Smooth muscle cell (in vitro differentiated cells): ENCODE results near the gene PCNA. TPM values are rescaled to one million over a fixed set of nuclear protein-coding genes. Genes with fewer than 3 reads are reported as not detected.

Experiments
- DNase-seq: peaks from one replicate; lab custom pipeline; 2025; ENCODE audit not compliant: unreplicated experiment; lab: John Stamatoyannopoulos, UW
- H2AFZ ChIP-seq: fragments of 200-600 bp; sonication (generic); 2 replicates; pipeline ENCODE4 v1.6.0; 2016; ENCODE audit warnings: antibody characterized with exemption, low read depth, mild to moderate bottlenecking
- H3F3A ChIP-seq: fragments of 200-600 bp; sonication (generic); 2 replicates; pipeline ENCODE4 v1.6.0; 2017; ENCODE audit warnings: antibody characterized with exemption, low read depth
- H3K27ac ChIP-seq: fragments of 200-600 bp; sonication (generic); 2 replicates; pipeline ENCODE4 v1.5.1; 2016; ENCODE audit warnings: low read depth, mild to moderate bottlenecking
- H3K27me3 ChIP-seq: fragments of 200-600 bp; sonication (generic); 2 replicates; pipeline ENCODE4 v1.6.1; 2016; ENCODE audit warnings: low read depth, mild to moderate bottlenecking
- H3K36me3 ChIP-seq: fragments of 200-600 bp; sonication (generic); 2 replicates; pipeline ENCODE4 v1.5.1; 2016; ENCODE audit warnings: low read depth
- H3K4me1 ChIP-seq: fragments of 200-600 bp; sonication (generic); 2 replicates; pipeline ENCODE4 v1.5.1; 2016; ENCODE audit warnings: low read depth
- H3K4me2 ChIP-seq: fragments of 200-600 bp; sonication (generic); 2 replicates; pipeline ENCODE4 v1.6.0; 2016; ENCODE audit warnings: mild to moderate bottlenecking
- H3K4me3 ChIP-seq: fragments of 200-600 bp; sonication (generic); 2 replicates; pipeline ENCODE4 v1.5.1; 2016; ENCODE audit warnings: mild to moderate bottlenecking
- H3K79me2 ChIP-seq: fragments of 200-600 bp; sonication (generic); 2 replicates; pipeline ENCODE4 v1.6.0; 2016; ENCODE audit warnings: low read depth, mild to moderate bottlenecking
- H3K9ac ChIP-seq: fragments of 200-600 bp; sonication (generic); 2 replicates; pipeline ENCODE4 v1.6.0; 2016; ENCODE audit warnings: low read depth
- H3K9me3 ChIP-seq: fragments of 200-600 bp; sonication (generic); replicated peaks from 2 replicates; pipeline ENCODE4 v1.5.1; 2016; ENCODE audit warnings: low read depth
- H4K20me1 ChIP-seq: fragments of 200-600 bp; sonication (generic); 2 replicates; pipeline ENCODE4 v1.6.0; 2016; ENCODE audit warnings: low read depth
- CTCF ChIP-seq: fragments of 200-600 bp; sonication (generic); IDR thresholded peaks from 2 replicates; pipeline ENCODE4 v1.5.1; 2017; ENCODE audit warnings: borderline replicate concordance, mild to moderate bottlenecking, antibody characterized with exemption; ENCODE audit not compliant: insufficient read depth, poor library complexity, severe bottlenecking
- WGBS: methylation state at CpG from one replicate; pipeline ENCODE4 v1.1.7; 2016; ENCODE audit warnings: low lambda C conversion rate; 5-methylcytosine and 5-hydroxymethylcytosine counted together
- polyA plus RNA-seq: library from polyadenylated mRNA; unstranded; fragments of >200 nt; fragmentation: Nextera tagmentation; extraction: Ambion mirVana; gene quantifications from 2 replicates; pipeline ENCODE4 v1.2.1, GENCODE V29; 2016
- total RNA-seq: library from RNA; depleted of rRNA; stranded (reverse); fragments of >200 nt; gene quantifications from 2 replicates; pipeline ENCODE4 v1.2.3, GENCODE V29; 2014

PCNA gene
- total and polyA plus RNA-seq, 2 experiments from 2014 or later: 78.7 to 178 TPM

- Histone ChIP-seq H4K20me1 (peaks cover 83% of the 10 kb centered on the region), H3K4me2 (no peak overlapping the region), H3K9me3 (no peaks in the 10 kb centered on the region)
Observed at GRCh38 chr20:5161536-5162164, 41.9 kb upstream of the PCNA start.

DNA sequence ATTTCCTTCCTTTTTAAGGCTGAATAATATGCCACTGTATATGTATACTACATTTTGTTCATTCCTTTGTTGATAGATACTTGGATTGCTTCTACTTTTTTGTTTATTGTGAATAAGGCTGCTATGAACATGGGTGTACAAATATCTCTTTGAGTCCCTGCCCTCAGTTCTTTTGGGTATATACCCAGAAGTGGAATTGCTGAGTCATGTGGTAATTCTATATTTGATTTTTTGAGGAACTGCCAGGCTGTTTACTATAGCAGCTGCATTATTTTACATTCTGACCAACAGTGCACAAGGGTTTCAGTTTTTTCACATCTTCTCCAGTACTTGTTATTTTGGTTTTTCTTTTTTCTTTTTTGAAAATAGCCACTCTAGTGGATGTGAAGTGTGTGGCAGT is 41.1 kb upstream of the PCNA start:
- no peak overlapping the region for H3K27ac ChIP-seq
- peaks cover 83% of the 10 kb centered on the region for H4K20me1 ChIP-seq
- no peak for TF ChIP-seq CTCF
- no peak overlapping the region for H3K4me2 ChIP-seq
- peaks cover 1% of the 10 kb centered on the region for H3K4me1 ChIP-seq
- H3K9me3 ChIP-seq: no peaks in the 10 kb centered on the region
- peaks cover 50% of the 10 kb centered on the region for H3K79me2 ChIP-seq
- H3K36me3 ChIP-seq: no peaks in the 10 kb centered on the region
- no peak overlapping the region for H3K9ac ChIP-seq
- no peaks in the 10 kb centered on the region for H3F3A ChIP-seq
- no peak for DNase-seq
- no peaks in the 10 kb centered on the region for H3K27me3 ChIP-seq
- no peak overlapping the region for H2AFZ ChIP-seq
- H3K4me3 ChIP-seq: no peak overlapping the region

More at GRCh38 chr20:5161536-5162164, 41.9 kb upstream of the PCNA start:
- no peak overlapping the region for H3K27ac ChIP-seq
- no peak overlapping the region for H2AFZ ChIP-seq
- no peaks in the 10 kb centered on the region for H3K4me1 ChIP-seq
- 97% methylated on average over 6 of the region's 6 CpGs for WGBS
- H3F3A ChIP-seq: no peaks in the 10 kb centered on the region
- no peak for DNase-seq
- no peak overlapping the region for H3K4me3 ChIP-seq
- H3K36me3 ChIP-seq: no peaks in the 10 kb centered on the region
- H3K27me3 ChIP-seq: no peaks in the 10 kb centered on the region
- TF ChIP-seq CTCF: no peak
- H3K79me2 ChIP-seq: peaks cover 46% of the 10 kb centered on the region
- no peak overlapping the region for H3K9ac ChIP-seq

- H3K36me3 ChIP-seq: no peaks in the 10 kb centered on the region
- DNase-seq: no peak
- WGBS: 90% methylated on average over 3 of the region's 3 CpGs
- peaks cover 11% of the 10 kb centered on the region for H3K4me1 ChIP-seq
- no peak overlapping the region for H2AFZ ChIP-seq
- H3K79me2 ChIP-seq: peaks cover 56% of the 10 kb centered on the region
- no peak overlapping the region for H3K27ac ChIP-seq
- H3F3A ChIP-seq: no peaks in the 10 kb centered on the region
- no peak overlapping the region for H3K4me2 ChIP-seq
- no peak for TF ChIP-seq CTCF
- H3K9ac ChIP-seq: no peak overlapping the region
- no peaks in the 10 kb centered on the region for H3K27me3 ChIP-seq
- peaks cover 83% of the 10 kb centered on the region for H4K20me1 ChIP-seq
- no peaks in the 10 kb centered on the region for H3K9me3 ChIP-seq
- no peak overlapping the region for H3K4me3 ChIP-seq
Observed at GRCh38 chr20:5159928-5160327, 40.2 kb upstream of the PCNA start.
